ENCODE results near the gene JUN.

JUN gene

GRCh38 chr1:58783993-58784757 lies at the start of gene JUN:
Gene JUN, minus strand, starts transcription at chr1:58784047. Its CDS starts 977 bp downstream, at chr1:58783070.
- peak; percentile 95 to 99 for DNase-seq

- no peak for DNase-seq
Measured at GRCh38 chr1:58833166-58833565, 49.3 kb upstream of the JUN start.

- no peak for DNase-seq
Measured at GRCh38 chr1:58830291-58830690, 46.4 kb upstream of the JUN start.

- no peak for DNase-seq
Measured at GRCh38 chr1:58829866-58830265, 46.0 kb upstream of the JUN start.

DNA sequence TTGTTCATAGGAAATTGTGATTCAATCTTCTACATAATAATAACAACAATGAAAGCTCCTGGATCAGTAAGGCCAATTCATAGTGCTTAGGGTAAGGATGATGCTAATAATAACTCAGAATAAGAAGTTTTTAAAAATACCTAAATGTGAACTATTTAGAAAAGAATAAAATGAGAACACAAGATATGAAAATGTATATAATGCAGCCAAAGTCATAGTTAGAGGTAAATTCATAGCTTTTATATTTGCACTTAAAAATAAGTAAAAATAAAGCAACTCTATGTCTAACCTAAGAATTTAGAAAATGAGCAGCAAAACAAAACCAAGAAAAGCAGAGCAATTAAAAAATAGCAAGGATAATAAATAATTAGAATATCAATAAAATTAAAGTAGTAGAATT lies 43.5 kb upstream of the JUN start:
- no peak for DNase-seq

GRCh38 chr1:58824753-58825389 lies 41.0 kb upstream of the JUN start:
- DNase-seq, result no peak

- DNase-seq, result no peak
Measured at GRCh38 chr1:58823481-58824010, 39.7 kb upstream of the JUN start.

DNA sequence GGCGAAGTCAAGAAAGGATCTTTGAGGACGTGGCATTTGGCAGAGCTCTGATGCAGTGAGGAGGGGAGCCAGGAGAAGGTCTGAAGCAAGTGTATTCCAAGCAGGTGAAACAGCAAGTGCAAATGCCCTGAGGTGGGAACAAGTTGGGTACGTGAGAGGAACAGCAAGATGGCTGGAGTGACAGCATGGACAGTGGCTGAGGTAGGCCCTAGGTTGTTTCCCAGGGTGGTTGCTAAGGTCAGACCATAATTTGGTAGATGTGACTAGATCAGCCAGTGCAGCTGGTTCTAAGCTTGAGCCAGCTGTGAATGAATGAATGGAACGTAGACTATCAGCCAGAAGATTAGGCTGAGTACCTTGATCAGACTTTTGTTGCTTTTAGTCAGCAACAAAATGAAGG lies 37.5 kb upstream of the JUN start:
- DNase-seq, result no peak

GRCh38 chr1:58818976-58819375 lies 35.1 kb upstream of the JUN start:
- no peak for DNase-seq

GRCh38 chr1:58818075-58818474 lies 34.2 kb upstream of the JUN start:
- DNase-seq, result no peak

DNA sequence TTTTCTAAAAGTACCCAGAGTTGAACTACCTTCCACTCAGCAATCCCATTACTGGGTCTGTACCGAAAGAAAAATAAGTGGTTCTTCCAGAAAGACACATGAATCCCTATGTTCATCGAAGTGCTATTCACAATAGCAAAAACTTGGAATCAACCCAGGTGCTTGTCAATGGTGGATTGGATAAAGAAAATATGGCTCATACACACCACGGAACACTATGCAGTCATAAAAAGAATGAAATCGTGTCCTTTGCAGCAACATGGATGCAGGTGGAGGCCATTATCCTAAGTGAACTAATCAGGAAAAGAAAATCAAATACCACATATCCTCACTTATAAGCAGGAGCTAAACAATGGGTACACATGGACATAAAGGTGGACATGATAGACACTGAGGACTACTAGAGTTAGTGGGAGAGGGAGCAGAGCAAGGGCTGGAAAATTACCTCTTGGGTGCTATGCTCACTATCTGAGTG lies 32.9 kb upstream of the JUN start:
- DNase-seq, result no peak

DNA sequence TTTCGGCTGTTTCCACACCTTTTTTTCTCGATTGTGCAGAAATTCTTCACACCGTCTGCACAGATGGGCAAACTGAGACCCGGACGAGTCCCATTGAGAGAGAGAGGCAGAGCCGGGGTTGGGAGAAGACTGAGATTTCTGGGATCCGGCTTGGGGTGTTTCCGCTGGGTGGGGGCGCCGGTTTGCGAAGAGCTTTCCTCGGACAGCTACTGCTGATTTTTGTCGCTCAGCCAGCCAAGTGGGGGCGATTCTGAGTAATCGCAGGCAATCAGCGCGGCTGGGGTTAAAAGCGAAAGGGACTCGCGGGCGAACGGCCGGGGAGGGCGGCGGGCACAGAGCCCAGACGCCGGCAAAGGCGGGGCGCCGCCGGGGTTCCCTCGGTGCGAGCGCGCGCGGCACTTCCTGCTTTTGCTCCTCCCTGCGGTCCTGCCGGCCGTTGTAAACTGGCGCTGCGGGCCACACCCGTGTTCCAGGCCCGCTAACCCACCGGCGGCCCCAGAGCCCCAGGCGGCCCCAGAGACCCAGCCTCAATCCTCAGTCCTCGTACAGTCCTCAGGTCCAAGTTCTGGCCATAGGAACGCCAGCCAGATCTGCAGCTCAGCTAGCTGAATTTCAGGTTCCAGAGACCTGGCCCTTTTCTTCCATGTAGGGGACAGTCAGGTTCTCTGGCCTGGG lies 32.4 kb upstream of the JUN start:
- DNase-seq, result peak; percentile 79 to 80

GRCh38 chr1:58815686-58816071 lies 31.8 kb upstream of the JUN start:
- DNase-seq, result no peak

- peak; percentile 36 to 38 for DNase-seq
Measured at GRCh38 chr1:58815069-58815685, 31.3 kb upstream of the JUN start.

DNA sequence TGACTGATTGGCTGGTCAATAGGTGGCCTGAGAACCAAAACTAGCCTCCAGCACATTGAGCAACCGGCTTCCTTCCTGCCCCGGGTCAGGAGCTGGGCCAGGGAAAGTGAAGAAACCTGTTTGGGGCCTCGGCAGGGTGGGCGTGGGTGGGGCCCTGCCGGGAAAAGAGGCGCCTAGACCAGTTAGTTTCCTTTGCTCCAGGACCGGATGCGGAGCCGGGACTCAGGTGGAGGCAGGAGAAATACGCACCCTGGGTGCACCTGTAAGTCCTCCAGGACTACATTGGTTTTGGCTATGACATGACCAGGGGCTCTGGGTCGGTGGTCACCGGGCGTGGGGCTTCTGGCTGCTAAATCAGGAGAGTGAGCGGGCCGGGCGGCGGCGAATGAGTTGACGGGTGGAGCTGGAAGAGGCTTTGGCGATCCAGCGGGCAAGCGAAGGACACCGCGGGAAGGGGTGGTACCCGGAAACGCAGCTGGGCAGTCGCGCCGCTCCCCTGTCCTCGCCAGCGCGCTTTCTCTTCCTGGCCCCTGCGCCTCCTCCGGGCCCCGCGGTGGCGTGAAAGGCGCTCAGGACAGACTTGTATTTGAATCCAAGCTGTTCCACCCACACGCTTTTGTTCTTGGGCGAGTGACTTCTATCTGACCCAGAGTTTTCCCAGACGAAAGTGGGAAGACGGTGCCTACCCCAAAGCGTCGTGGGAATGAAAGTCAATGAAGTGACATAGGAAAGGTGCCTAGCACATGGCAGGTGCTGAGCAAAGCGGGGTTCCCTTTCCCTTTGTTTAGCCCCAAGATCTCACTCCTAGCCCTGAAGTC lies 30.6 kb upstream of the JUN start:
- DNase-seq, result no peak

- DNase-seq, result no peak
Measured at GRCh38 chr1:58813801-58814200, 30.0 kb upstream of the JUN start.

DNA sequence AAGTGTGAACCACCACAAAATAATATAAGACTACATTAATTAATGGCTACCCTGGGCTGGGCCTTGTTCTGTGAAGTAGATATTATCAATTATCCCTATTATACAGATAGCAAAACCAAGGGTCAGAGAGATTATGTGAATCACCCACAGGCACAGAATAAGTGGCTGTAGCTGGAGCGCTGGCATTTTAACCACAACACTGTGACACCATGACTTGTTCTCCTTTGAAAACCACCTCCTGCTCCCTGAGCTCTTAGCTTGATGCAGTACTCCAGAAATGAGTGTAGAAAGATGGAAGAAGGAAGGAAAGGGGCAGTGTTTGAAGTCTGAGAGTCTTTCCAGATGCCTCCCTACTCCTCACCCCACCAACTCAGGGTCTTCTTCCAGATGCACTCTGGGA lies 29.5 kb upstream of the JUN start:
- no peak for DNase-seq

GRCh38 chr1:58812926-58813325 lies 29.1 kb upstream of the JUN start:
- peak in 1 of 2 experiments; percentile 15 for DNase-seq

DNA sequence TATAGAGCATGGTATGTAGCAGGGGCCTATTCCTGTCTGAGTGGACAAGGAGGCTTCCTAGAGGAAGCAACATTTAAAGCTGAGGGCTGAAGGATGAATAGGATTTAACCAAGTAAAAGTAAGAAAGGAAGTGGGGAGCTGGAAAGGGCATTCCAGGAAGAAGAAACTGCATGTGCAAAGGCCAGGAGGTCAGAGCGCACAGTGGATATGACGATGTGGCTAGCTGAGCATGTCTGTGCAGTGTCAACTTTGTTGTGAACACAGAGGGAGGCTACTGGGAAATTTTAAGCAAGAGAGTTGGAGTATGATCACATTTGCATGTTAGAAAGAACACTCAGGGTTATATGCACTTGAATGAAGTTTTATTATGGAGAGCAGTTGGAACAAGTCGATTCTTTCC lies 28.6 kb upstream of the JUN start:
- DNase-seq, result no peak

DNA sequence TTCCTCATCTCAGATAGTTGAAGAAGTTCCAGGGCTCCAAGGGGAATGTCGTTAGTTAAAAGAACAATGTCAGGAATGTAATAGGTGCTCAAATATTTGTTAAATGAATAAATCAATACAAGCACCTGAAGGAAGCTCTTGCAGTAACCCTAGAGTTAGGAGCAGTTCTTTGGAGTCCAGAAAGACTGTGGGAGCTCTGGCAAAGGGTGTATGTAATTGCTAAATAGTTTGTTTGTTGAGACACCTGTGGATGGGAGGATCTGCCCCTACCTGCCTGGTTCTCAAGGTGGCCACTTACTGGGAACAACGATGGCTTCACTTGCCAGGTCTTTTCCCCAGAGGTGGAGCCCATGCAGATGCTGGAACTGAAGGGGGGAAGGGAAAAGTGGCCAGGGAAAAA lies 27.5 kb upstream of the JUN start:
- no peak for DNase-seq

- no peak for DNase-seq
Measured at GRCh38 chr1:58809325-58810010, 25.6 kb upstream of the JUN start.

GRCh38 chr1:58808077-58808476 lies 24.2 kb upstream of the JUN start:
- no peak for DNase-seq
